ENCODE results near the gene JMJD1C. TPM values are rescaled to one million over a fixed set of nuclear protein-coding genes. Genes with fewer than 3 reads are reported as not detected.

JMJD1C gene
- total and polyA plus RNA-seq, 12 donors: 14.4 to 70.4 (median 39.2) TPM

DNA sequence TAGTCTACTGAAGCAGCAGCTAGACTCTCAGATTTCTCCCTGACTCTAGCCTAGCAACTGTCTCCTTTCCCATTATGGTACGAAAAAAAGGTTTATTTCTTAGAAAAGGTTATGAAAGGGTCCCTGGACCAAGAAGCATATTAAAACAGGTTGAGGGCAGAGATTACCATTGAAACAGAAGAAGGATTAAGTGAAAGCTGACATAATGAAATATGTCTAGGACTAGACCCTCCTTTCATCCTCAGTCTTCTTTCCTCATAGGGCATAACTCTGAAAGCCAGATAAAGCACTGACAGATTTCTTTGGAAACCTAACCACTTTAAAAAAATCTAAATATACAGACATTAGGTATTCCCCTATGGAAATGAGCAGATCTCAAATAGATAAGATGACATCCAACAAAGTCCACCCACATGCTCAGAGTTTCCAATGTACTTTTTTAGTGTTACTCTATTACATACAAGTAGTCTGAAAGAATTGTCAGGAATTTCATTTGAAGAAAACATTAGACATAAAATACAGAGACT lies 58.6 kb downstream of the JMJD1C start:
- no peak for ATAC-seq

DNA sequence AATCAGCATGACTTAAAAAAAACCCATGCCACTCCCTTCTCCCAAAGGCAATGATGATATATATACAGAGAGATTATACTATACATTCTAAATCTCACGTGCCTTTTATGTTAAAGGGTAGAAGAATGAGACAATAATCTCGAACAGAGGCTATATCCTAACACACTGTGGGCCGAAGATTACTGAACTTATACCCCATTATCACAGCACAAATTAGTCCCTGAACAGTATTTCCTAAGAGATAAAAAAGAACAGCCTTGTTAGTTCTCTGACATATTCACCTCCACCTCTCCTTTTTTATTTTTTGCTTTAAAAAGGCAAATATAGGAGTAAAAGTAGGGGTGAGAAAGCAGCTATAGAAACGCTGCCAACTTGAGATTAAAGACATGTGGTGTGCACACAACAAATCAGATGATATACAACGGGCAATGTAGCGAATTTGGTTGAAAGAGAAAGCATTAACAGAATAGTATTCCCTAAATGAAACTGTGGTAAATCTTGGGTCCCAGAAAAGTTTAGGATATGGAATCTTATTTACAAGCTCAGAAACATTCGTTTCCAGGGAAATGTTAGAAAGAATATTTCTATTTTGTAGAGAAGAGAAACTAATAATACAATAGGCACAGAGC lies 69.5 kb downstream of the JMJD1C start:
- no peak for ATAC-seq
- WGBS, 2 donors: 57 to 60% methylated on average over 7 of the region's 7 CpGs

More for the DNA sequence above, 58.6 kb downstream of the JMJD1C start:
- TF ChIP-seq CTCF (IDR thresholded peaks at IDR 0.05): no peak
- Histone ChIP-seq H3K27me3 (no peaks in the 10 kb centered on the region), H3K4me3 (no peak overlapping the region), H3K36me3 (peaks cover 0 to 6% (median 0%) of the 10 kb centered on the region in 9 donors), H3K9me3 (no peaks in the 10 kb centered on the region), H3K4me1 (peaks cover 0 to 31% (median 15%) of the 10 kb centered on the region in 9 donors), H3K27ac (no peak overlapping the region)
- WGBS, 2 donors: 100% methylated on average over 1 of the region's 1 CpG
- DNase-seq: no peak
- intact Hi-C loops (cut with DNase I): no loop called here

DNA sequence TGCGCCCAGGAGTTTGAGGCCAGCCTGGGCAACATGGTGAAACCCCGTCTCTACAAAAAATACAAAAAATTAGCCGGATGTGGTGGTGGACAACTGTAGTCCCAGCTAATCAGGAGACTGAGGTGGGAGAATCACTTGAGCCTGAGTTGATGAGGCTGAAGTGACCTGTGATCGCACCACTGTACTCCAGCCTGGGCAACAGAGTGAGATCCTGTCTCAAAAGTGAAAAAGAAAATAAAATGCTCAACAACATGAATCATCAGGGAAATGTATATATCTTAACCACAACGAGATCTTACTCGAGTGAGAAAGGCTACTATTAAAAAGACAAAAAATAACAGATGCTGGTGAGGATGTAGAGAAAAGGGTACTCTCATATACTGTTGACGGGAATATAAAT lies 72.7 kb downstream of the JMJD1C start:
- ATAC-seq: no peak
- H3K4me1 ChIP-seq: peaks cover 0 to 29% (median 5%) of the 10 kb centered on the region in 9 donors
- peaks cover 0 to 38% (median 0%) of the 10 kb centered on the region in 11 donors for H3K9me3 ChIP-seq
- no peak overlapping the region for H3K4me3 ChIP-seq
- 97 to 98% methylated on average over 7 of the region's 7 CpGs for WGBS, 2 donors
- H3K27me3 ChIP-seq: no peaks in the 10 kb centered on the region
- H3K36me3 ChIP-seq: no peaks in the 10 kb centered on the region
- no peak for TF ChIP-seq CTCF (IDR thresholded peaks at IDR 0.05)
- intact Hi-C loops (cut with DNase I): no loop called here
- DNase-seq: no peak
- H3K27ac ChIP-seq: no peak overlapping the region

More for the DNA sequence above, 69.5 kb downstream of the JMJD1C start:
- intact Hi-C loops (cut with DNase I): no loop called here
- Histone ChIP-seq H3K27me3 (no peaks in the 10 kb centered on the region), H3K4me3 (peak overlapping the region in 1 of 10 donors; percentile 31), H3K36me3 (no peaks in the 10 kb centered on the region), H3K9me3 (peaks cover 0 to 8% (median 0%) of the 10 kb centered on the region in 11 donors), H3K27ac (no peak overlapping the region), H3K4me1 (peaks cover 0 to 11% (median 0%) of the 10 kb centered on the region in 9 donors)
- no peak for TF ChIP-seq CTCF (IDR thresholded peaks at IDR 0.05)
- DNase-seq: no peak

DNA sequence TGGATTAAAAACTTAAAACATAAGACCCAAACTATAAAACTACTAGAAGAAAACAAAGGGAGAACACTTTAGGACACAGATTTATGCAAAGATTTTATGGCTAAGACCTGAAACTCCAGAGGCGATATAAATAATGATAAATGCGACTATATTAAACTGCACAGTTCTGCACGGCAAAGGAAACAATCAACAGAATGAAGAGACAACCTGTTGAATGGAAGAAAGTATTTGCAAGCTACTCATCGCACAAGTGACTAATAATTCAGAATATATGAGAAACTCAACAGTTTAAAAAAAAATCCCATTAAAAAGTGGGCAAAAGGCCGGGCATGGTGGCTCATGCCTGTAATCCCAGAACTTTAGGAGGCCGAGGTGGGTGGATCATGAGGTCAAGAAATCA lies 73.6 kb downstream of the JMJD1C start:
- Histone ChIP-seq H3K4me3 (no peak overlapping the region), H3K27ac (peak overlapping the region in 1 of 10 donors; percentile 22), H3K27me3 (no peaks in the 10 kb centered on the region), H3K4me1 (peaks cover 0 to 33% (median 5%) of the 10 kb centered on the region in 9 donors), H3K36me3 (no peaks in the 10 kb centered on the region), H3K9me3 (peaks cover 0 to 41% (median 0%) of the 10 kb centered on the region in 11 donors)
- DNase-seq: no peak
- intact Hi-C loops (cut with DNase I): no loop called here
- no peak for ATAC-seq
- no peak for TF ChIP-seq CTCF (IDR thresholded peaks at IDR 0.05)
- WGBS, 2 donors: 97 to 99% methylated on average over 6 of the region's 6 CpGs

Data from heart right ventricle (tissue), 16 donors.